ENCODE data around the gene OXGR1.

DNA sequence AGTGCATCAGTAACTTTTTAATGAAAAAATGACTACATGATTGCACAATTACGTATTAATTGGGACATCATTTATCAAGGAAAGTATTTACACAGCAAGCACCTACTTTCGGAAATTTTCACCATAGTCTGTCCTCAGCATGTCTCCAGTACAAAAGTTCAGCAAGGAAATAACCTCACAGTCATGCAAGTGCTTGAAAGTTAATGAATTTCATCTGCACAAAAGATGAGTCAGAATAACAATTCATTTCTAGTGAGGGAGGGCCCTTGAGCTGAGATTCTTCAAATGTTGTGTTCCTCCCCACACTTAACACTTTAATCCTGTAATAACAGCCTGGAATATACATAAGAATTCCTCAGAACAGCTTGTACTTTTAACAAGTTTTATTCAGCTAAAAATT lies 49.0 kb upstream of the OXGR1 start:
- no peak for TF ChIP-seq ZSCAN20 (CRISPR knock-in tag; IDR thresholded peaks at IDR 0.05)
- no peak for TF ChIP-seq CTCF (IDR thresholded peaks at IDR 0.05)
- no peak for TF ChIP-seq HDAC2 (IDR thresholded peaks at IDR 0.05)
- no peak for TF ChIP-seq RFX5 (IDR thresholded peaks at IDR 0.05)
- TF ChIP-seq RAD21 (conservative IDR thresholded peaks at IDR 0.05 in 1 of 2, IDR thresholded peaks at IDR 0.05 in 1 of 2), result no peak
- no peak for TF ChIP-seq CEBPB (IDR thresholded peaks at IDR 0.05)
- TF ChIP-seq MAFK (IDR thresholded peaks at IDR 0.05; ENCODE audit: partially characterized antibody), result no peak

Data from A549 (cell line).